BJ (cell line): ENCODE results near the gene NPHP4. TPM values are rescaled to one million over a fixed set of nuclear protein-coding genes. Genes with fewer than 3 reads are reported as not detected.

Experiments used
- CTCF ChIA-PET: fragments of 350-600 bp; formaldehyde crosslinking; extraction: SDS; loops from one replicate; lab custom pipeline; 2021; ENCODE audit warnings: antibody characterized with exemption, inconsistent platforms; lab: Yijun Ruan, JAX
- POLR2A ChIA-PET: fragments of 300-600 bp; sonication (Branson Sonifier 250); formaldehyde crosslinking; extraction: SDS; loops from one replicate; lab custom pipeline; 2021; ENCODE audit warnings: antibody characterized with exemption; lab: Charles Lee
- DNase-seq: peaks from one replicate; pipeline ENCODE4 v3.0.0-alpha.2; 2011; ENCODE audit warnings: low read depth
- H3K27me3 ChIP-seq: 2 replicates; pipeline ENCODE4 v1.6.0; 2011; ENCODE audit warnings: low read length; ENCODE audit not compliant: control insufficient read depth, insufficient read depth
- H3K36me3 ChIP-seq: 2 replicates; pipeline ENCODE4 v1.5.1; 2011; ENCODE audit warnings: low read length; ENCODE audit not compliant: control insufficient read depth, insufficient read depth
- H3K4me3 ChIP-seq: 2 replicates; pipeline ENCODE4 v1.5.1; 2011; ENCODE audit warnings: low read depth, mild to moderate bottlenecking, control low read depth, low read length
- polyA plus RNA-seq: library from polyadenylated mRNA; depleted of rRNA; stranded (reverse); fragments of >200 nt; gene quantifications from 2 replicates; pipeline ENCODE4 v1.2.3, GENCODE V29; 2011
- TF ChIP-seq, protein P1 (sequence below): IDR thresholded peaks from 2 replicates; pipeline ENCODE4 v1.5.1; 2011; ENCODE audit warnings: low read depth, mild to moderate bottlenecking, control low read depth, inconsistent platforms, low read length, moderate library complexity; ENCODE audit not compliant: insufficient read depth

The NPHP4 gene
- polyA plus RNA-seq, 1 experiment = 4.3 TPM

DNA sequence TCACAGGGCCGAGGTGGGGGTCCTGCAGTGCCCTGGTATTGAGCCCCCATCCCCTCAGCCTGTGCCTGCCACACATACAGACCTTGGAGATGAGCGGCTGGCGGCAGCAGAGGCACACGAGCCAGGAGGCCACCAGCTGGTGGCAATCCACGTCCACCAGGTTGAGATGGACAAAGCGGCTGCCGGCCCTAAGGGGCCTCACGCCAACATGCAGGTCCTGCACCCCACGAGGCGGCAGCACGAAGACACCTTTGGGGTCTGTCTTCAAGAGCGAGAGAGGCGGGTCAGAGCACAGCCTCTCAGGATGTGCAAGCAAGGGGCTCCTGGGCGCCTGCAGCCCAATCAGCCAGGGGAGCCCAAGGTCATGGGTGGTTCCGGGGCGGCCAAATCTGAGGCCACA lies 128.0 kb downstream of the NPHP4 start:
- POLR2A ChIA-PET = no interaction called here

DNA sequence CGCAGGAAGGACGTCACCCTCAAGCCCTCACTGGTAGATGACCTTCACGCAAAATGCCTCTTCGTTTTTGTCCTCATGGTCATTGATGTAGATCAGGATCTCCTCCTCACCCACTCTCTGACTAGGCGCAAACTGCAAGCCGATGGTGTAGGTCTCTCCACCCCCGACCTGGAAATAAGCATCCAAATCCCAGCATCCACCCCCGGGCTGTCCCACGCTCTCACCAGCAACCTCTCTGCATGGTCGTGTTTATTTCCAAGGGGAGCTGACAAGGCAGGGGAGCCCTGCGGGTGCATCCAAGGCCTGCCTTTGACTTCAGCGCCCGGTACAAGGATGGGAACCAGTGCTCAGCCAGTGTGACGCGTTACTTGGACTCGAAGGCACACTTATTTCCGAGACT lies 129.0 kb downstream of the NPHP4 start:
- Histone ChIP-seq H3K4me3 (no peak overlapping the region), H3K27me3 (no peaks in the 10 kb centered on the region), H3K36me3 (peaks cover 5% of the 10 kb centered on the region)
- ChIA-PET POLR2A (no interaction called here), CTCF (interaction anchor here (0.8 kb wide), 2 partner anchors 8 to 15 kb away, joined by 3 read pairs; no protein-coding TSS in a partner anchor)
- TF ChIP-seq, protein P1, sequence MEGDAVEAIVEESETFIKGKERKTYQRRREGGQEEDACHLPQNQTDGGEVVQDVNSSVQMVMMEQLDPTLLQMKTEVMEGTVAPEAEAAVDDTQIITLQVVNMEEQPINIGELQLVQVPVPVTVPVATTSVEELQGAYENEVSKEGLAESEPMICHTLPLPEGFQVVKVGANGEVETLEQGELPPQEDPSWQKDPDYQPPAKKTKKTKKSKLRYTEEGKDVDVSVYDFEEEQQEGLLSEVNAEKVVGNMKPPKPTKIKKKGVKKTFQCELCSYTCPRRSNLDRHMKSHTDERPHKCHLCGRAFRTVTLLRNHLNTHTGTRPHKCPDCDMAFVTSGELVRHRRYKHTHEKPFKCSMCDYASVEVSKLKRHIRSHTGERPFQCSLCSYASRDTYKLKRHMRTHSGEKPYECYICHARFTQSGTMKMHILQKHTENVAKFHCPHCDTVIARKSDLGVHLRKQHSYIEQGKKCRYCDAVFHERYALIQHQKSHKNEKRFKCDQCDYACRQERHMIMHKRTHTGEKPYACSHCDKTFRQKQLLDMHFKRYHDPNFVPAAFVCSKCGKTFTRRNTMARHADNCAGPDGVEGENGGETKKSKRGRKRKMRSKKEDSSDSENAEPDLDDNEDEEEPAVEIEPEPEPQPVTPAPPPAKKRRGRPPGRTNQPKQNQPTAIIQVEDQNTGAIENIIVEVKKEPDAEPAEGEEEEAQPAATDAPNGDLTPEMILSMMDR = no peak
- no peak for DNase-seq

More for the DNA sequence above, 128.0 kb downstream of the NPHP4 start:
- CTCF ChIA-PET = no interaction called here
- TF ChIP-seq, protein P1 = no peak
- Histone ChIP-seq H3K4me3 (no peak overlapping the region), H3K36me3 (peaks cover 5% of the 10 kb centered on the region), H3K27me3 (no peaks in the 10 kb centered on the region)
- DNase-seq = no peak

DNA sequence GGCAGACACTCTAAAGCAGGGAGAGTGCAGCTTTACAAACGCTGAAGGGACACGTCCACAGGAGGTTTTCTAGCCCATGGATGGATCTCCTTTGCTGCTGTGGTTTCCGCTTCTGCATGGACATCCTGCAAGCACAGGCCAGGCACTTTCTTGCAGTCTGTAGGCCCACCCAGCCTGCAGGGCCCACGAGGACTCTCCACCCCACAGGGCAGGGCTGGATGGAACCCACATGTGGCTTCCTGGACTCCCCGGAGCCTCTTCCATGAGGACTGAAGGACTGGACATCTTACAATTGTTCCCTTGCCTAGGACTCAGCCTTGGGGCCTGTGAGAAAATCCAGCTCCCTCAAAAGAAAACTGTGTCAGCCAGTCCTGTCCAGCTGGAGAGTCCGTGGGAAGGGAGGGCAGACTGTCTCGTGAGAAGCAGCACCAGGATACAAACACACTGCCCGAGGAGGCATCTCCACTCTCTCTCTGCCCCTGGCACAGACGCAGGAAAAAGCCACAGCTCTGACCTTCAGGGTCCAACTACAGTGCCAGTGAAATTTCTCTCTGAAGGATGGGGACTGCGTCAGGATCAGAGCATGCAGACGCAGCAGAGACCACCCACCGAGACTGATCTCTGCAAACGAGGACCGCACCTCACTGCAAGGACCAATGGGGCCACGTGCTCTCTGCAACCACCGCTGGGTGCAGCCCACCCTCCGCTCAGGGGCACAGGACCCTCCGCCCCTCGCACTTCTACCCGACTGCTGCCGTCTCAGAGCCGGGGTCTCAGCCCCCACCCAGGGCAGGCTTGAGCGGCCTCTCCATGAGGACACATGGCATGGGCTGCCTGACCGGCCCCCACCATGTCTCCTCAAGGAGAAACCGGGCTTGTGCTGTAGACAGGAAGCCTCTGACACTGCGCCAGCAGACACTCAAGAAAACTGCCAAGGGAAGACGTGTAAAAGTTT lies 130.1 kb downstream of the NPHP4 start:
- H3K36me3 ChIP-seq = peaks cover 5% of the 10 kb centered on the region
- ChIA-PET CTCF (interaction anchor here (0.8 kb wide), 1 partner anchor 13 kb away, joined by 3 read pairs; no protein-coding TSS in a partner anchor), POLR2A (no interaction called here)
- DNase-seq = no peak
- TF ChIP-seq, protein P1 = no peak
- H3K4me3 ChIP-seq = no peak overlapping the region
- no peaks in the 10 kb centered on the region for H3K27me3 ChIP-seq

DNA sequence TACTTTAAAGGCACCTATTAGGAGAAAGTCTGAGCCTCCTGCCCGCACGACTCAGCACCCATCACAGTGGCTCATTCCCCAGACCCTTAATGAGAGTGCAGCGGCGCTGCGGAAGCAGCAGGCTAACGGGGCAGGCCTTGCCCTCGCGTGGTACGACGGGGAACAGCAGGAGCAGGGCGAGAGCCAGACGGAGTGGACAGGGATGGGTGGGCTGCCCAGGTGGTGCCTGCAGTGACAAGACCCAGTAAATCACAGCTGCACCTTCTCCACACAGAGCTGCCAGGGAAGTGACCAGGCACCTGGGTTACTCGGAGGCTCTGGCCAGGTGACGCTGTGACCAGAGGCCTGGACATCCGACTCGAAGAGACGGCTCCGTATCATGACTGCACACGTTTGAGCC lies 131.9 kb downstream of the NPHP4 start:
- Histone ChIP-seq H3K27me3 (no peaks in the 10 kb centered on the region), H3K36me3 (peaks cover 2% of the 10 kb centered on the region), H3K4me3 (no peak overlapping the region)
- CTCF ChIA-PET = no interaction called here
- TF ChIP-seq, protein P1 = no peak
- POLR2A ChIA-PET = no interaction called here
- DNase-seq = no peak

DNA sequence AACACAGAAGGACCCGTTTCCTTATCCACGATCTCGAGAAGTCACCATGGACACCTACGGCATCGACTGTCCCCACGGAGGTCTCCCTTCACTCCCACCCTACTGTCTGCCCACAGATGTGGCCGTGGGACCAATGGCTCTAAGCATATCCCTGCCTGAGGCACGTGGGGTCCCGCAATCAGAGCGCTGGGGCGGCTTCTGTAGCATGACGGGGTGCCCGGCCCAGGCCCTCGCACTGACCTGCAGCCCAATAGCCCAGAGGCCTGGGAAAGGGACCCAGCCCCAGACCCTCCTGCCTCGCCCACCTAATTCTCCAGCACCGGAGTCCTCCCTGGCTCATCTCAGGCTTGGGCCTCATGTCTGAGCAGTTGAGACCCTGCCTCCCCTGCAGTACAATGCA lies 132.5 kb downstream of the NPHP4 start:
- CTCF ChIA-PET = no interaction called here
- TF ChIP-seq, protein P1 = no peak
- H3K36me3 ChIP-seq = peaks cover 2% of the 10 kb centered on the region
- no peak for DNase-seq
- POLR2A ChIA-PET = no interaction called here
- no peaks in the 10 kb centered on the region for H3K27me3 ChIP-seq
- H3K4me3 ChIP-seq = no peak overlapping the region
